ENCODE results near the gene LY6G5C. TPM values are rescaled to one million over a fixed set of nuclear protein-coding genes. Genes with fewer than 3 reads are reported as not detected.

Gene LY6G5C
- total RNA-seq (0.76 and 2.1 TPM in 2 replicates), polyA plus RNA-seq (0.40 and 3.4 TPM in 2 replicates), polyA minus RNA-seq (0.93 TPM in 1 of 2 replicates, not detected in the other)
- total RNA-seq (2013), result 0.77 TPM

DNA sequence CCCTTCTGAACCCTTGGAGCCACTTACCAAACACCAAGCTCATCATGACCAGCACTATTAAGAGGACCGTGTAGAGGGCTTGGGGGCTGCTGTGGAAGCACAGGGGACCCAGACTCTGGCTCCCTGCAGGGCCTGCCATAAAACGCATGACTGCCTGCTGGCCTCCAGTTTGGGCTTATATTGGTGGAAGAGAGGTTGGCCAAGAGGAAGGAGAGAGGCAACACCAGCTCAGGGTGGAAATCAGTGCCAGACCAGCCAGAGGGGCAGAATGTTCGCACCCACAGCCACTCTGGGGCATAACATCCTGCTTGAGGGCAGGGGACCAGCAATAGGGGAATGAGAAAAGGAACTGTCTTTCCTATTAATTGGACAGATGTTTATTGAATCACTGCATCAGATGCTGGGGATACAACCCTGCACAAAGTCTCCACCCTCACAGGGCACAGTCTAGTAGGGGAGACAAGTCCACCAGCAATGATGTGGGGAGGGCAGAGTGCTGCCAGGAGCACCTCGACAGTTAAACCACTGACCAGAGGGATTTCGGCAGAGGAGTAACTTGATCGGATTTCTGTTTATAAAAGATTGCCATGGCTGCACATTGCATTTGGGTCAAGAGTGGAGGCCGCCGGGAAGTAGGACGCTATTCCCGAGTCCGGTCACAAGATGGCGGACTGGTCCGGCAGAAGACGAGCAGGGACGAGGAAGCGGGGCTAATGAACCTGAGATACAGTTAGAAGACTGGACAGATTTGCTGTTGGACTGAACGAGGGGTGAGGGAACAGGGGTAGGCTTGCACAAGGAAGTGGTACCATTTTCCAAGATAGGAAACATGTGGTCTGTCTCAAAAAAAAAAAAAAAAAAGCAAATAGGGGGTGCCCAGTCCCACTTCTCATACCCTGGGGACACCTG is at the start of gene LY6G5C:
TSS of gene LY6G5C (minus strand) at position 842 of the 909 bp plus-strand sequence. CDS start at position 148, 694 bp downstream.
- no peaks in the 10 kb centered on the region for H3K79me2 ChIP-seq (ENCODE audit: control insufficient read depth, insufficient read depth, low read length)
- intact Hi-C loops (cut with micrococcal nuclease), result loop anchor here (1.0 to 2.0 kb wide), 7 partner anchors 23 to 272 kb away; partner anchors contain the start of gene ABHD16A
- peak within 1 kb of the TSS; percentile 57 for H3K27ac Mint-ChIP-seq
- ATAC-seq (ENCODE audit: low read depth) (peak; percentile 78), DNase-seq (peak; percentile 79)
- no peaks in the 10 kb centered on the region for H3K27me3 Mint-ChIP-seq
- peak within 1 kb of the TSS; percentile 99 for H3K4me2 ChIP-seq (replicated peaks; ENCODE audit: low read depth, low read length, poor library complexity, severe bottlenecking)
- ChIA-PET POLR2A (interaction anchor here (0.6 to 1.5 kb wide), 3 partner anchors 15 to 150 kb away, joined by 3 to 10 read pairs (median 7); partner anchors contain the start of gene ABHD16A), CTCF (interaction anchor here (0.6 to 3.3 kb wide), 22 partner anchors 9 to 498 kb away, joined by 3 to 57 read pairs (median 4); partner anchors contain the start of genes ABHD16A, HSPA1A, HSPA1L and LSM2)
- no peaks in the 10 kb centered on the region for H3K27me3 ChIP-seq (replicated peaks in 1 of 4; ENCODE audit: control extremely low read depth in 1 of 4, control insufficient read depth in 3 of 4, insufficient read depth in 4 of 4, low read length in 3 of 4)
- H2AFZ ChIP-seq (ENCODE audit: insufficient read depth, low read depth, low read length, poor library complexity, severe bottlenecking), result peak within 1 kb of the TSS; percentile 80
- H3K9me3 ChIP-seq (ENCODE audit: control extremely low read depth in 1 of 3, control insufficient read depth in 2 of 3, insufficient read depth in 1 of 3, low read length in 2 of 3), result no peaks in the 10 kb centered on the region
- H3K4me1 ChIP-seq (ENCODE audit: control insufficient read depth in 2 of 2, insufficient read depth in 2 of 2, low read length in 2 of 2), result peaks cover 19 to 41% of the 10 kb centered on the region in 2 donors
- 12% methylated on average over 16 of the region's 17 CpGs for WGBS (ENCODE audit: insufficient coverage)
- peak within 1 kb of the TSS; percentile 77 for H3K9ac ChIP-seq (ENCODE audit: low read length)
- H3K36me3 ChIP-seq (replicated peaks in 1 of 2; ENCODE audit: control extremely low read depth in 1 of 2, control insufficient read depth in 1 of 2, extremely low read depth in 1 of 2, insufficient read depth in 2 of 2, low read length in 1 of 2), result peaks cover 0 to 3% of the 10 kb centered on the region in 2 experiments
- no peaks in the 10 kb centered on the region for H3K9me3 Mint-ChIP-seq (ENCODE audit: insufficient read depth)
- no peak for TF ChIP-seq EZH2 (IDR thresholded peaks at IDR 0.05; ENCODE audit: borderline replicate concordance, insufficient read depth, low read depth, low read length, poor library complexity, severe bottlenecking)
- TF ChIP-seq, protein P1, sequence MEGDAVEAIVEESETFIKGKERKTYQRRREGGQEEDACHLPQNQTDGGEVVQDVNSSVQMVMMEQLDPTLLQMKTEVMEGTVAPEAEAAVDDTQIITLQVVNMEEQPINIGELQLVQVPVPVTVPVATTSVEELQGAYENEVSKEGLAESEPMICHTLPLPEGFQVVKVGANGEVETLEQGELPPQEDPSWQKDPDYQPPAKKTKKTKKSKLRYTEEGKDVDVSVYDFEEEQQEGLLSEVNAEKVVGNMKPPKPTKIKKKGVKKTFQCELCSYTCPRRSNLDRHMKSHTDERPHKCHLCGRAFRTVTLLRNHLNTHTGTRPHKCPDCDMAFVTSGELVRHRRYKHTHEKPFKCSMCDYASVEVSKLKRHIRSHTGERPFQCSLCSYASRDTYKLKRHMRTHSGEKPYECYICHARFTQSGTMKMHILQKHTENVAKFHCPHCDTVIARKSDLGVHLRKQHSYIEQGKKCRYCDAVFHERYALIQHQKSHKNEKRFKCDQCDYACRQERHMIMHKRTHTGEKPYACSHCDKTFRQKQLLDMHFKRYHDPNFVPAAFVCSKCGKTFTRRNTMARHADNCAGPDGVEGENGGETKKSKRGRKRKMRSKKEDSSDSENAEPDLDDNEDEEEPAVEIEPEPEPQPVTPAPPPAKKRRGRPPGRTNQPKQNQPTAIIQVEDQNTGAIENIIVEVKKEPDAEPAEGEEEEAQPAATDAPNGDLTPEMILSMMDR (IDR thresholded peaks at IDR 0.05), result peak; percentile 55
- no peaks in the 10 kb centered on the region for H4K20me1 ChIP-seq (ENCODE audit: control insufficient read depth, insufficient read depth, low read length, poor library complexity, severe bottlenecking)
- peak within 1 kb of the TSS; percentile 88 for H3K4me3 Mint-ChIP-seq
- peaks cover 45% of the 10 kb centered on the region for H3K4me1 Mint-ChIP-seq
- peak within 1 kb of the TSS in 1 of 2 donors; percentile 50 for H3K27ac ChIP-seq (ENCODE audit: low read length in 2 of 2)
- H3K4me3 ChIP-seq (ENCODE audit: control extremely low read depth in 1 of 5, extremely low read depth in 1 of 5, insufficient read depth in 1 of 5, low read depth in 2 of 5, low read length in 4 of 5), result peak within 1 kb of the TSS; percentile 44 to 69 (median 53)

All from B cell (primary cell).